Measurements from ENCODE around the gene WDR72.
"Not testable (repeated sequence)": the region's sequence is repeated elsewhere in the genome, so short reads cannot be mapped to it uniquely, and the experiment has no call there.

The WDR72 gene

DNA sequence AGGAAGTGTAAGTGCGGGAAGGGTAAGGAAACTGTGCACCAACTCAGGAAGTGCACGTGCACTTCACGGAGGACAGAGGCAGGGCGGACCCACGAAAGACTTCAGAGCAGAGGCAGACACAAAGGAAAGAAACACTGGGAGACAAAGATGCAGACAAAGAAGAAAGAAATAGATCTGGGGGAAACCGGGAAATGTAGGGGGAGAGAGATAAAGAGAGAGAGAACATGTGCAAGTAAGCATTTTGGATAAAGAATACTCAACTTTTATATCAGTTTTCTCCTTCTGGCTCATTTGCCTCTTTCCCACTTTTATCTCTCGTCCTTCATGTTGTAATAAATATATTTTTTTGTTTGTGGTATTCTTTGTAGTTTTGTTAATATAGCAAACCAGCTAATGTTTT is 204.2 kb downstream of the WDR72 start:
- no peak for ATAC-seq

GRCh38 chr15:53549697-53550305 is 209.7 kb downstream of the WDR72 start:
- ATAC-seq: no peak
- TF ChIP-seq ESRRG (CRISPR knock-in tag; IDR thresholded peaks at IDR 0.05): no peak
- no peak for TF ChIP-seq ZFP30 (CRISPR knock-in tag; IDR thresholded peaks at IDR 0.05)
- no peak for TF ChIP-seq BACH2 (CRISPR knock-in tag; IDR thresholded peaks at IDR 0.05; ENCODE audit: borderline replicate concordance)
- TF ChIP-seq, protein P1, sequence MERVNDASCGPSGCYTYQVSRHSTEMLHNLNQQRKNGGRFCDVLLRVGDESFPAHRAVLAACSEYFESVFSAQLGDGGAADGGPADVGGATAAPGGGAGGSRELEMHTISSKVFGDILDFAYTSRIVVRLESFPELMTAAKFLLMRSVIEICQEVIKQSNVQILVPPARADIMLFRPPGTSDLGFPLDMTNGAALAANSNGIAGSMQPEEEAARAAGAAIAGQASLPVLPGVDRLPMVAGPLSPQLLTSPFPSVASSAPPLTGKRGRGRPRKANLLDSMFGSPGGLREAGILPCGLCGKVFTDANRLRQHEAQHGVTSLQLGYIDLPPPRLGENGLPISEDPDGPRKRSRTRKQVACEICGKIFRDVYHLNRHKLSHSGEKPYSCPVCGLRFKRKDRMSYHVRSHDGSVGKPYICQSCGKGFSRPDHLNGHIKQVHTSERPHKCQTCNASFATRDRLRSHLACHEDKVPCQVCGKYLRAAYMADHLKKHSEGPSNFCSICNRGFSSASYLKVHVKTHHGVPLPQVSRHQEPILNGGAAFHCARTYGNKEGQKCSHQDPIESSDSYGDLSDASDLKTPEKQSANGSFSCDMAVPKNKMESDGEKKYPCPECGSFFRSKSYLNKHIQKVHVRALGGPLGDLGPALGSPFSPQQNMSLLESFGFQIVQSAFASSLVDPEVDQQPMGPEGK (CRISPR knock-in tag; IDR thresholded peaks at IDR 0.05; ENCODE audit: borderline replicate concordance): no peak
- TF ChIP-seq, protein P2, sequence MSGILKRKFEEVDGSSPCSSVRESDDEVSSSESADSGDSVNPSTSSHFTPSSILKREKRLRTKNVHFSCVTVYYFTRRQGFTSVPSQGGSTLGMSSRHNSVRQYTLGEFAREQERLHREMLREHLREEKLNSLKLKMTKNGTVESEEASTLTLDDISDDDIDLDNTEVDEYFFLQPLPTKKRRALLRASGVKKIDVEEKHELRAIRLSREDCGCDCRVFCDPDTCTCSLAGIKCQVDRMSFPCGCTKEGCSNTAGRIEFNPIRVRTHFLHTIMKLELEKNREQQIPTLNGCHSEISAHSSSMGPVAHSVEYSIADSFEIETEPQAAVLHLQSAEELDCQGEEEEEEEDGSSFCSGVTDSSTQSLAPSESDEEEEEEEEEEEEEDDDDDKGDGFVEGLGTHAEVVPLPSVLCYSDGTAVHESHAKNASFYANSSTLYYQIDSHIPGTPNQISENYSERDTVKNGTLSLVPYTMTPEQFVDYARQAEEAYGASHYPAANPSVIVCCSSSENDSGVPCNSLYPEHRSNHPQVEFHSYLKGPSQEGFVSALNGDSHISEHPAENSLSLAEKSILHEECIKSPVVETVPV (CRISPR knock-in tag; IDR thresholded peaks at IDR 0.05): no peak

More for the DNA sequence above, 204.2 kb downstream of the WDR72 start:
- TF ChIP-seq ISL1 (CRISPR knock-in tag; IDR thresholded peaks at IDR 0.05) (no peak), TOX (CRISPR knock-in tag; IDR thresholded peaks at IDR 0.05; ENCODE audit: borderline replicate concordance) (no peak), TCF4 (CRISPR knock-in tag; IDR thresholded peaks at IDR 0.05; ENCODE audit: borderline replicate concordance) (no peak), POU6F1 (CRISPR knock-in tag; IDR thresholded peaks at IDR 0.05; ENCODE audit: borderline replicate concordance, low read depth) (no peak), SNAI2 (CRISPR knock-in tag; IDR thresholded peaks at IDR 0.05) (no peak), ARNTL (CRISPR knock-in tag; IDR thresholded peaks at IDR 0.05; ENCODE audit: borderline replicate concordance, low read depth) (no peak), ZNF8 (CRISPR knock-in tag; IDR thresholded peaks at IDR 0.05) (no peak), ZNF70 (CRISPR knock-in tag; IDR thresholded peaks at IDR 0.05) (no peak)

- TF ChIP-seq ZNF8 (CRISPR knock-in tag; IDR thresholded peaks at IDR 0.05) (no peak), POU6F1 (CRISPR knock-in tag; IDR thresholded peaks at IDR 0.05; ENCODE audit: borderline replicate concordance, low read depth) (no peak), PPARA (CRISPR knock-in tag; IDR thresholded peaks at IDR 0.05; ENCODE audit: borderline replicate concordance) (no peak), GLIS3 (CRISPR knock-in tag; IDR thresholded peaks at IDR 0.05) (no peak), TCF4 (CRISPR knock-in tag; IDR thresholded peaks at IDR 0.05; ENCODE audit: borderline replicate concordance) (no peak), RARB (CRISPR knock-in tag; IDR thresholded peaks at IDR 0.05) (no peak), CREB5 (CRISPR knock-in tag; IDR thresholded peaks at IDR 0.05; ENCODE audit: low read depth) (no peak), TOX (CRISPR knock-in tag; IDR thresholded peaks at IDR 0.05; ENCODE audit: borderline replicate concordance) (no peak), ZNF565 (CRISPR knock-in tag; conservative IDR thresholded peaks at IDR 0.05; ENCODE audit: low read depth) (no peak), ESRRG (CRISPR knock-in tag; IDR thresholded peaks at IDR 0.05) (no peak), ZFP3 (CRISPR knock-in tag; IDR thresholded peaks at IDR 0.05) (no peak), ZC3H10 (CRISPR knock-in tag; IDR thresholded peaks at IDR 0.05) (no peak)
- TF ChIP-seq, protein P2 (CRISPR knock-in tag; IDR thresholded peaks at IDR 0.05): no peak
- no peak for ATAC-seq
Observed at GRCh38 chr15:53548236-53548635, 211.2 kb downstream of the WDR72 start.

DNA sequence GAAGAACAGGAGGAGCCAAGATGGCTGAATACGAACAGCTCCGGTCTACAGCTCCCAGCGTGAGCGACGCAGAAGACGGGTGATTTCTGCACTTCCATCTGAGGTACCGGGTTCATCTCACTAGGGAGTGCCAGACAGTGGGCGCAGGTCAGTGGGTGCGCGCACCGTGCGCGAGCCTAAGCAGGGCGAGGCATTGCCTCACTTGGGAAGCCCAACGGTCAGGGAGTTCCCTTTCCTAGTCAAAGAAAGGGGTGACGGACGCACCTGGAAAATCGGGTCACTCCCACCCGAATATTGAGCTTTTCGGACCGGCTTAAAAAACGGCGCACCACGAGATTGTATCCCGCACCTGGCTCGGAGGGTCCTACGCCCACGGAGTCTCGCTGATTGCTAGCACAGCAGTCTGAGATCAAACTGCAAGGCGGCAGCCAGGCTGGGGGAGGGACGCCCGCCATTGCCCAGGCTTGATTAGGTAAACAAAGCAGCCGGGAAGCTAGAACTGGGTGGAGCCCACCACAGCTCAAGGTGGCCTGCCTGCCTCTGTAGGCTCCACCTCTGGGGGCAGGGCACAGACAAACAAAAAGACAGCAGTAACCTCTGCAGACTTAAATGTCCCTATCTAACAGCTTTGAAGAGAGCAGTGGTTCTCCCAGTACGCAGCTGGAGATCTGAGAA is 218.7 kb downstream of the WDR72 start:
- ATAC-seq: not testable (repeated sequence)

Measured in SK-N-SH treated with all-trans-retinoic acid at 6 μM for 48 hours (cell line).